ENCODE measurements around the gene TAF15. TPM values are rescaled to one million over a fixed set of nuclear protein-coding genes. Genes with fewer than 3 reads are reported as not detected.

Gene TAF15
- total and polyA plus RNA-seq, 2 donors from 2014 or later, result 66.3 to 149 TPM

GRCh38 chr17:35768797-35769196 is 40.5 kb upstream of the TAF15 start:
- H3K4me3 ChIP-seq (ENCODE audit: low read length in 3 of 3), result no peak overlapping the region
- no peak for FAIRE-seq
- intact Hi-C loops (cut with DNase I), result loop anchor here (5.0 kb wide), 1 partner anchor 39 kb away; the partner anchor contains the start of gene TAF15

GRCh38 chr17:35769895-35770486 is 39.3 kb upstream of the TAF15 start:
- no peaks in the 10 kb centered on the region for H3K9me3 ChIP-seq (ENCODE audit: control insufficient read depth in 2 of 3, insufficient read depth in 1 of 3, low read length in 3 of 3)
- H3K36me3 ChIP-seq (ENCODE audit: control insufficient read depth in 2 of 3, insufficient read depth in 3 of 3, low read length in 3 of 3), result no peaks in the 10 kb centered on the region
- no peak overlapping the region for H3K4me3 ChIP-seq (ENCODE audit: low read length in 3 of 3)
- no peak overlapping the region for H3K9ac ChIP-seq (ENCODE audit: low read length in 3 of 3)
- FAIRE-seq, result no peak
- H3K27me3 ChIP-seq (ENCODE audit: control insufficient read depth, insufficient read depth, low read length), result no peaks in the 10 kb centered on the region
- intact Hi-C loops (cut with DNase I), result loop anchor here (5.0 kb wide), 1 partner anchor 37 kb away; the partner anchor contains the start of gene TAF15
- no peak overlapping the region for H3K27ac ChIP-seq (ENCODE audit: low read depth in 2 of 2, low read length in 2 of 2)
- TF ChIP-seq CTCF (IDR thresholded peaks at IDR 0.05; ENCODE audit: borderline replicate concordance, extremely low read depth, insufficient read depth), result no peak
- DNase-seq, result no peak
- no peaks in the 10 kb centered on the region for H3K4me1 ChIP-seq (ENCODE audit: control insufficient read depth in 2 of 3, insufficient read depth in 2 of 3, low read depth in 1 of 3, low read length in 3 of 3)

More at GRCh38 chr17:35768797-35769196, 40.5 kb upstream of the TAF15 start:
- H3K4me1 ChIP-seq (ENCODE audit: control insufficient read depth in 2 of 3, insufficient read depth in 2 of 3, low read depth in 1 of 3, low read length in 3 of 3), result peaks cover 0 to 2% (median 0%) of the 10 kb centered on the region in 3 donors
- no peaks in the 10 kb centered on the region for H3K27me3 ChIP-seq (ENCODE audit: control insufficient read depth, insufficient read depth, low read length)
- no peak for TF ChIP-seq CTCF (IDR thresholded peaks at IDR 0.05; ENCODE audit: borderline replicate concordance, extremely low read depth, insufficient read depth)
- no peak overlapping the region for H3K27ac ChIP-seq (ENCODE audit: low read depth in 2 of 2, low read length in 2 of 2)
- no peaks in the 10 kb centered on the region for H3K9me3 ChIP-seq (ENCODE audit: control insufficient read depth in 2 of 3, insufficient read depth in 1 of 3, low read length in 3 of 3)
- no peak overlapping the region for H3K9ac ChIP-seq (ENCODE audit: low read length in 3 of 3)
- no peaks in the 10 kb centered on the region for H3K36me3 ChIP-seq (ENCODE audit: control insufficient read depth in 2 of 3, insufficient read depth in 3 of 3, low read length in 3 of 3)
- DNase-seq, result no peak

- Histone ChIP-seq H3K4me1 (ENCODE audit: control insufficient read depth in 2 of 3, insufficient read depth in 2 of 3, low read depth in 1 of 3, low read length in 3 of 3) (no peaks in the 10 kb centered on the region), H3K4me3 (ENCODE audit: low read length in 3 of 3) (no peak overlapping the region), H3K9me3 (ENCODE audit: control insufficient read depth in 2 of 3, insufficient read depth in 1 of 3, low read length in 3 of 3) (no peaks in the 10 kb centered on the region), H3K27me3 (ENCODE audit: control insufficient read depth, insufficient read depth, low read length) (no peaks in the 10 kb centered on the region), H3K27ac (ENCODE audit: low read depth in 2 of 2, low read length in 2 of 2) (no peak overlapping the region), H3K9ac (ENCODE audit: low read length in 3 of 3) (no peak overlapping the region), H3K36me3 (ENCODE audit: control insufficient read depth in 2 of 3, insufficient read depth in 3 of 3, low read length in 3 of 3) (no peaks in the 10 kb centered on the region)
- DNase-seq (no peak), FAIRE-seq (no peak)
- intact Hi-C loops (cut with DNase I), result no loop called here
- no peak for TF ChIP-seq CTCF (IDR thresholded peaks at IDR 0.05; ENCODE audit: borderline replicate concordance, extremely low read depth, insufficient read depth)
Observed at GRCh38 chr17:35773129-35773528, 36.2 kb upstream of the TAF15 start.

All from kidney (tissue), 14 donors.